HG03196 (cell line): ENCODE measurements around the gene ATP6V1B1.

Experiments
- ATAC-seq: cut with Tn5 transposase; IDR thresholded peaks from one replicate; pipeline ENCODE4 v1.9.1; 2021; ENCODE audit not compliant: unreplicated experiment

ATP6V1B1 gene

DNA sequence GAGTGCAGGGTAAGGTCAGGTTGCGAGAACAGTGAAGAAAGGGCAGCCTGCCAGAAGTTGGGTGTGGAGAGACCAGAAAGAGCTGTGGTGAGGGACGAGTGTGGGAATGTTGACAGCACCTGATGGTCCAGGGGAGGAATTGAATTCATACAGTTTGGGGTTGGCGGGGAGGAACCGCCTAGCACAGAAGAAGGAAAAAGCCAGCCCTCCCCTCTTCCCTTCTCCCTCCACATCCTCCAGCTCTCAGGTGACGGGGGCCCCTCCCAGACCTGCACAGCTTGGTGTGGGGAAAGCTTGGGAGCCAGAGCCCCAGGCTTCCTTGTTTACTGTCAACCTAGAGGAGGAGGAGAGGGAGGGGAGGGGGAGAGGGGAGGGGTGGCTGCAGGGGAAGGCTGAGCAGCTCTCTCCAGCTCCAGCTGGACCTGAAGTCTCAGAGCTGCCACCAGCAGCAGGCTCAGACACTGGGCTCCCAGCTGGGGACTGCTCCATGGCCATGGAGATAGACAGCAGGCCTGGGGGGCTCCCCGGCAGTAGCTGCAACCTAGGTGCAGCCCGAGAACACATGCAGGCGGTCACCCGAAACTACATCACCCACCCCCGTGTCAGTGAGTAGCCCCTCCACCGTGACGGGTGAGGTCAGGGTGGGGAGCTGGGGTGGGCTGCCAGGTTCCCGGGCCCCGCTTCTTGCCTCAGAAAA is at the start of gene ATP6V1B1:
Gene ATP6V1B1 (plus strand): TSS at position 433 of the 697 bp plus-strand sequence. CDS start 55 bp downstream, at position 488.
- ATAC-seq: no peak

GRCh38 chr2:70886541-70886987 is 49.1 kb upstream of the ATP6V1B1 start:
- no peak for ATAC-seq

DNA sequence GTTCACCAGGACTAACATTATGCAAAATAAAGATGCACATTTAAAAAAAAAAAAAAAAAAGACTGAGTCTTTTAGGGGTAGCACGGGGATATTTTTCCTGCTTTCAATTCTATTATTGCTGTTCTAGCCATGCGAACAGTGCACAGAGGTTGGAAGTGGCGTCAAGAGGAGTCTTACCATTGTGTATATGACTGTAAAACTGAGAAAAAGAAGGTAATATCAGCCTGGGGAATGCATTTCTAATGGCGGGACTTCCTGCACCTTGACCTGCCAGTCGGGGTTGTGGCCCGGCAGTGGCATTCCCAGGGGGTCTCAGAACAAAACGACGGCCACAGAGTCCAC is 48.5 kb upstream of the ATP6V1B1 start:
- ATAC-seq: no peak

DNA sequence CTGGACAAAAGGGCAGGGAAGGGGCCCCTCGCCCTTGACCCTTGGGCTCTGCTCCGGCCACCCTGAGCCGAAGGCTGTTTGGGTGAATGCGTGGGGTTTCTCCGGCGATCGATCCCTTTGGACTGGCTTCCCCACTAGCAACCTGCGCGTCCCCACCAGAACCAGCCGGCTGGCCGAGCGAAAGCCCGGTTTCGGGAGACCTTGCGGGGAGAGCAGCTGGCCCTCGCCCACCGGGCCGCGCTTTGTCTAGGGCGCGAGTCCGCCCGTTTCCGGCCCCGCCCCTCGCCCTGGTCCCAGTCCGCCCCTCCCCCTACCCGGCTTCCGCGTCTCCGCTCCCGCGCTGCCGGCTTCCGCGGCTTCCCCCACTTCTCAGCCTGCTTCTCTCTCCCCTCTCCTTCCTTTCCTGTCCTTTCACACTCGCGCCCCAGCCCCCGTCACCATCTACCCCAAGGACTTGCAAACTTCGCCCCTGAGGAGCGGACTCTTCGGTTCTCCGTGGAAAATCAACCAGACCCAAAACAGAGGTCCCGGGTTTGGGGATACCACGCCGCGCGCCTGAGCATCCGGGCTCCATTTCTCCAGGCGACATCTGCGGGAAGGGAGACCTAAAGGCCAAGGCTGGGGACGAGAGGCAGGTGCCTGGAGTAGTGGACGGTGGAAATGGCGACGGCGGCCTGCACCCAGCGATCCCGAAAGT is 48.0 kb upstream of the ATP6V1B1 start:
- ATAC-seq: no peak

DNA sequence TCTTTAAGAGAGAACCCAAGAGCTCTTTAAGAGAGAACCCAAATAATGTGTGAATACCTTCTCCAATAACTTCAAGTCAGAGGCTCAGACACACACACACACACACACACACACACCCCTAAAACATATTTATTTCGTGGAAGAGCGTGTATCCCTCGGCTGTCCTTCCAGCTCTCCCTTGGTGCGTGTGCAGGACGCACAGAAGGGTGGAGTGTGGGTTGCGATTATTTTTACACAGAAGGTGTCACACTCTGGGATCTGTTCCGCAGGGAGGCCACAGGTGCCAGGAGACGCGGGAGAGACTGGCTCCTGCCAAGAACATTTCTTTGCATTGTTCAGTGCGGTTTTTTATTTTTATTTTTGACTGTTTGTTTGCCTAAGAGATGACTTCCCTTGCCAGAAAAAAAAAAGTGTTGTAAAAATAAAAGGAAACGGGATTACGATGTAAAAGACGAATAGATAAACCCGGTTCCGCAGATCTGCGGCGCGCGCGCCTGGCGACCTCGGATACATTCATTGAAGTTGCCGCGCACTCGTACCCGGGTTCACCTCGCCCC is 47.3 kb upstream of the ATP6V1B1 start:
- ATAC-seq: no peak

DNA sequence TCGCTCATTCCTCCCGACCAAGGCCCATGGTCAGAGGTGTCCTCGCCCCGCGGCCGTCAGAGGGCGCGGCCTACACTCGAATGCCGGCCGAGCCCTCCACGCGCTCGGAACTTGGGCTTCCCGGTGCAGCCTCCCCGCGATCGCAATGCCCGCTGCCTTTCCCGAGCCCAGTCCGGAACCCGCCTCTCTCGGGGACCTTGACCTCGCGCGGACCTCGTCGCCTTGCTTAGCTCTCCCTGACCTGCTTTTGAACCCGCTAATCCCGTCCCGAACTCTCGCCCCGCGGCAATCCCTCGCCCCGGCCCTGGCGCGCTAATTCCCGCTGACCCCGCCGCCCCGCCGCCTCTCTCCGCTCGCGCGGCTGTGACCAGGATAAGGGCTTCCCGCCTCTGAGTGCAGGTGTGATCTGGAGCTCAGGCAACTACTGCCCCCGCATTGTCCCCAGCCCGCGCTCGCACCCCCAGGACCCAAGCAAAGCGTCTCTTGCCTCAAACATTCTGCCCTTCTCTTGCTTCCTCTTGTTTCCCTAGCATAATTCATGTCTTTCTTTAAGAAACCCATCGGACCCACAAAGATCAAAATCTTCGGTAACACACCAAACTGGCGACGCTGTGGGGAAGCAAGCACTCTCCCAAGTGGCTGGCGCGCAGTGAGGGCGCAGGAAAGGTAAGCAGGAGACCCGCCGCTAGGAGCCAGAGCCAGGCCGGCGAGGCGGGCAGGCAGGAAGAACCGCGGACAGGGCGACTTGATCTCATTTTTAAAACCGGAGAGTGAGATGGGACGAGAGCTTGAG is 46.6 kb upstream of the ATP6V1B1 start:
- ATAC-seq: no peak

DNA sequence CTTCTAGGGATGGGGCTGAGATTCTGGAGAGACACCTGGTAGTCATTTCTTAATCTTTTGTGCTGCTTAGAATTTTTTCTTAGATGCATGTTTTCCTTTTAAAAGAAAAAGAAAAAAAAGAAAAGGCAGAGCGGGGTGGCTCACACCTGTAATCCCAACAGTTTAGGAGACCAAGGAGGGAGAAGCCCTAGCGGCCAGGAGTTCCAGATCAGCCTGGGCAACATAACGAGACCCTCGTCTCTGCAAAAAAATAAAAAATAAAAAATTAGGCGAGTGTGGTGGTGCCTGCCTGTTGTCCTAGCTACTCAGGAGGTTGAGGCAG is 46.0 kb upstream of the ATP6V1B1 start:
- ATAC-seq: no peak

DNA sequence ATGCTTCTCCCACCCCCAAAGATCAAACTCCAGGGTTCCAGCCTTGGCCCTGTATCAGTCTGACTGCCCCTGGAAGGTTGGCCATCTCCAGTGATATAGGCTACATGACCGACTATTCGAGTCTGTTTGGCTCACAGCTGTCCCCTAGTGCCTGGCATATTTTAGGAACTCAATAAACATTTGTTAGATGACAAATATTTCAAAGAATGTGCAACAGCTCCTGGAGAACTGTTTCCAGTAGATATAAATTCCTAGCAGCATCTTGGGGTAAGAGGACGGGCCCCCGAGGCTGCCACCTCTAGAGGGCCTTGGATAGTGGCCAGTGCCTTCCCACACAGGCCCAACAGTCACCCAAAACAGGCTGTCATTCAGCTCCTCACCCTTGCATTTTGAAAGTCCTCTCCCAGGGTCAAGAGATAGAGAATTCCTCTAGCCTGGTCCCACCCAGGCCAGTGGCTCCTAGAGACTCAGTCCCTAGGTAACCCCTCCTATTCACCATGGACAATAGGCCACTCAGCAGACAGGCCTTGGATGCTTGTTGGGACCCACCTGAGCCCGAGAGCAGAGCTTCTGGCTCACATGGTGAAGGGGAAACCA is 45.1 kb upstream of the ATP6V1B1 start:
- ATAC-seq: no peak

DNA sequence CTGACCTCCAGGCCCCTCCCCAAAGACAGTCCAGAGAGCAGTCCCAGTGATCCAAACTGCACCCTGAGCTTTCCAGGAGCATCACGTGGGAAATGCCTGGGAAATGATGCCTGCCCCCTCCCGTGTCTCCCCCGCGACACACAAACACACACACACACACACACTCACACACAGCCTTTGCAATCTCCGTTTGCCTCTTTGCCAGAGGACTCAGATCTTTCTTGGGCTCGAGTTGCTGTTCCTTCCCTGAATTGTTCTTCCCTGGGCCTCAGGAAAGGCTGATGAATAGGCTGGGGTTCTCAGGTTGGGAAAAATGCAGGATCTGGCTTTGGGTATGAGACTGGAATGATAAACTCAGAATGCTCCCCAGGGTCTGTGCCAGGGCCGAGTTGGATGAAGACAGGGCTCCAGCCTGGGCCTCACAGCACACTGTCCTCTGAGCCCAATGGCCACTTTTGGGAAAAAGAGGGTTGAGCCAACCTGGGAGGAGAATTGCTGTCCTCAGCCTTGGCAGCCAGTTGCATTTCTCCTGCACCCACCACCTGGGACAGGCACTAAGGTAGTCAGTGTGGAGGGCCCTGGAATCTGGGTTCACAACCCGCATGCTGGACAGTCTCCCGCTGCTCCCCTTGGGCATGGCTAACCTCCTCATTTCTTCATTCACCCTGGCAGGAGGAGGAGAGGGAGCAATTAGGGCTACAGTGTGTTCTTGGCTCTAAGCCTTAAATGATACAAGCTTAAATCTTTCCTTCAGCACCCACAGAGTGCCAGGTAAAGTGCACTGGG is 43.9 kb upstream of the ATP6V1B1 start:
- ATAC-seq: no peak

GRCh38 chr2:70892750-70893149 is 43.0 kb upstream of the ATP6V1B1 start:
- no peak for ATAC-seq

DNA sequence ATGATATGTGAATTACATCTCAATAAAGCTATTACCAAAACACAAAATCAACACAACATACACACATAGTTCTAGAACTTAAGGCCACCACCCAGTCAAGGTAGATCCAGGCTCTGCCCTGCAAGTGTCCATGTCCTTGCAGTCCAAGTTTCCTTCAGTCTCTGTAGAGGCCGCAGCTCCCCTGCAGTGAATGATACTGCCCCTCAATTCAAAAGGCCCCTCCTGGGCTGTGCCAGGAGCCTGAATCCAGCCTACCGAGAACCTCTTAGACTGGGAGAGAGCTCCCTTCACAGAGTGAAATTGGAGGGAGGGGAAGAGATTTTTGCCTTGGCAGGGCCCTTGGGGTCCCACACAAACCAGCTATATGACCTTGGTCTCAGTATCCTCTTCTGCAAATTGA is 42.5 kb upstream of the ATP6V1B1 start:
- no peak for ATAC-seq

DNA sequence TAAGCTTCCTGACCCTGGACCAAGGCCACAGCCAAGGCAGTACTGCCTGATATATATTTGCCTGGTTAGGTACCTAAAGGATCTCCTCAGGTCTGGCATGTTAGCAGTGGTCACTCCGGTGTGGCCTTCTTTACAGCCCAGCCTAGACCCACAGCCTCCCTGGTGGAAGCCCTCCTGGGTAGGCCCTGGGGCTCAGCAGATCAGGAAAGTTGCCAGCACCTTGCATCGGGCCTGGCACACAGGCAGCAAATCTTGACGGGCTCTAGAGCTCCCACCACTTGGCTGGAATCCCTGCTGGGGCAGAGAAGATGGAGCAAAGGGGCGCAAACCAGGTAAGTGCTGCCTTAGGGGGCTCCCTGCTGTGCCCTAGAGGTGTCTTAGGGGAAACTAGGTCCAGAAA is 40.9 kb upstream of the ATP6V1B1 start:
- ATAC-seq: no peak

DNA sequence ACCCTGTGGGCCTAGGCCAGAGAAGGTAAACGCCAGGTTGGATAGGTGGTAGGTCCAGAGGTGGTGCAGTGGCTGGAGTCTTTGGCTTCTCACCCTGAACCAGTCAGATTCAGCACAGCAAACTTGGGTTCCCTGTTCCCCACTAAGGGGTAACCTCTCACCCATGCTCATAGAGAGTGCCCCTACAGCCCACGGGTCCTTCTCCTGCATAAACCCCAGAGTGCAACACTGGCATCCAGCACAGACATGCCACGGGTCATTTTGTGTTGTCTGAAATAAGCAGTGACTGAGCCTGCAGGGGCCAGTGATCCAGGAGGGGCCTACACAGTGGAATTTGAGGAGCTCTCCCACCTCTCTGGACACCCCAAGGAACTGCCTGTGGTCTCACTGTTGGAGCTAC is 40.5 kb upstream of the ATP6V1B1 start:
- ATAC-seq: no peak

DNA sequence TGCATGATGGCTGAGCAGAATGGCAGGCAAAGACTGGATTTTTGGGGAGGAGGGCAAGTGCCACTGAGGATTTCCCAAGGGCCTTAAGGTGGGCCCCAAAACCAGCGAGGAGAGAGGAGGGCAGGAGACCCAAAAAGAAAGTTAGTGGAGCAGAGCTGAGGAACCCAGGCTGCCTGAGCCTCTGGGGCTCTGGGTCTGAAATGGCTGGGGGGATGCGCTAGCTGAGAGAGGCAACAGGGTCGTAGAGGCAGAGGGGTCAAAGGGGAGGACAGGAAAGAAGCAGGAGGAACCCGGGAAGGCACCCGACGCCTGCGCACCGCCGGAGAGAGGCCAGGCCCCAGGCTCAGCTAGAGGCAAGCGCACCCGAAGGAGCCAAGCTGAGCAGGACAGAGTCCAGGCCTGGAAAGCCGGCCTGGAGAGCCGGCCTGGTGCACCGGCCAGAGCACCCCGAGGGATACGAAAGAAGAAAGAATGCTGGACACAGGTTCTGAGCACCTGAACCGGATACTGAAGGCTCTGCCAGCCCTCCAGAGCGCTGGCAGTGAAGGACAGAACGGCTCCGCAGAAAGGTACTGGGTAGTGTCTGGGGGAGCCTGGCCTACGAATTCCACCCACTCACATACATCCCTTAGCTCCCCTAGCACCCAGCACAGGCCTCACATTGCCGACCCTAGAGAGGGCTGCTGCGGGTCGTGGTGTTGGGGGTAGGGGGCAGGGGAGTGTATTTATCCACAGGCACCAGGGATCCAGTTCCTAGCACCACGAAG is 39.5 kb upstream of the ATP6V1B1 start:
- ATAC-seq: no peak

- ATAC-seq: no peak
Measured at GRCh38 chr2:70896765-70897202, 38.9 kb upstream of the ATP6V1B1 start.

- ATAC-seq: no peak
Measured at GRCh38 chr2:70897203-70897976, 38.3 kb upstream of the ATP6V1B1 start.

GRCh38 chr2:70897977-70898226 is 37.8 kb upstream of the ATP6V1B1 start:
- ATAC-seq: no peak

GRCh38 chr2:70898363-70899240 is 37.1 kb upstream of the ATP6V1B1 start:
- ATAC-seq: no peak
